Endothelial cell of umbilical vein (primary cell): ENCODE data around the gene RYR3. TPM values are rescaled to one million over a fixed set of nuclear protein-coding genes. Genes with fewer than 3 reads are reported as not detected.

ENCODE experiments used
- BruUV-seq: library from RNA; stranded (reverse); fragments of 400-500 nt; replicated peaks from 2 replicates; lab custom pipeline; 2021; lab: Mats Ljungman, UMichigan
- CTCF ChIA-PET: fragments of 300-600, 350-600 bp; sonication (Branson Sonifier 250); formaldehyde crosslinking; loops from one replicate; lab custom pipeline; 2021; ENCODE audit warnings: antibody characterized with exemption, inconsistent platforms; lab: Charles Lee
- POLR2A ChIA-PET: fragments of 300-600, 350-600 bp; sonication (Branson Sonifier 250); formaldehyde crosslinking; loops from one replicate; lab custom pipeline; 2021; ENCODE audit warnings: antibody characterized with exemption, inconsistent platforms; lab: Charles Lee
- DNase-seq: peaks from one replicate; pipeline ENCODE4 v3.0.0-alpha.2; 2011; ENCODE audit warnings: low read depth, low spot score
- FAIRE-seq: peaks from 2 replicates; lab custom pipeline; 2011; peaks lifted over from hg19 to GRCh38; lab: Jason Lieb, UNC
- H2AFZ ChIP-seq: 2 replicates; pipeline ENCODE4 v1.6.0; 2012; ENCODE audit warnings: low read depth, low read length, control low read depth, inconsistent platforms
- H3K27ac ChIP-seq: 2 replicates; pipeline ENCODE4 v1.5.1; 2011; ENCODE audit warnings: low read depth, mild to moderate bottlenecking, control low read depth, low read length, moderate library complexity; ENCODE audit not compliant: insufficient read depth
- H3K27me3 ChIP-seq, 2 experiments: 2 replicates each; pipeline versions ENCODE4 v1.6.0 to v1.6.1; 2011; ENCODE audit warnings: low read length in 2 of 2, mixed read lengths in 1 of 2; ENCODE audit not compliant: control insufficient read depth in 2 of 2, insufficient read depth in 2 of 2
- H3K36me3 ChIP-seq, 2 experiments: 2 replicates in 1 of 2; 3 replicates in 1 of 2; pipeline ENCODE4 v1.5.1; 2011; ENCODE audit warnings: low read length in 2 of 2, mild to moderate bottlenecking in 1 of 2, moderate library complexity in 1 of 2; ENCODE audit not compliant: control insufficient read depth in 2 of 2, insufficient read depth in 2 of 2; ENCODE audit errors: extremely low read depth in 1 of 2
- H3K4me1 ChIP-seq: 3 replicates; pipeline ENCODE4 v1.5.1; 2011; ENCODE audit warnings: mild to moderate bottlenecking, low read length; ENCODE audit not compliant: control insufficient read depth, insufficient read depth; ENCODE audit errors: extremely low read depth
- H3K4me2 ChIP-seq: 2 replicates; pipeline ENCODE4 v1.6.1; 2011; ENCODE audit warnings: low read length, control low read depth, mixed read lengths; ENCODE audit not compliant: insufficient read depth
- H3K4me3 ChIP-seq, 3 experiments: fragments of 200-600 bp in 1 of 3; sonication (generic), shearing (Covaris generic) in 1 of 3; replicated peaks in 1 of 3; 2 replicates each; pipeline ENCODE4 v1.5.1; 2011 to 2016; ENCODE audit warnings: control low read depth in 3 of 3, low read length in 3 of 3, mild to moderate bottlenecking in 2 of 3, inconsistent platforms in 1 of 3, low read depth in 1 of 3, moderate library complexity in 1 of 3; ENCODE audit not compliant: insufficient read depth in 1 of 3
- H3K79me2 ChIP-seq: 2 replicates; pipeline ENCODE4 v1.6.0; 2012; ENCODE audit warnings: low read length, inconsistent platforms; ENCODE audit not compliant: control insufficient read depth, insufficient read depth
- H3K9ac ChIP-seq: replicated peaks from 2 replicates; pipeline ENCODE3; 2011; ENCODE audit warnings: low read length, control low read depth; ENCODE audit not compliant: insufficient read depth; ENCODE audit errors: extremely low read depth
- H3K9me1 ChIP-seq: replicated peaks from 3 replicates; pipeline ENCODE4 v1.6.0; 2011; ENCODE audit warnings: mild to moderate bottlenecking, low read length; ENCODE audit not compliant: control insufficient read depth, insufficient read depth; ENCODE audit errors: extremely low read depth
- H3K9me3 ChIP-seq: replicated peaks from 2 replicates; pipeline ENCODE4 v1.5.1; 2012; ENCODE audit warnings: low read length, inconsistent platforms; ENCODE audit not compliant: control insufficient read depth, insufficient read depth
- H4K20me1 ChIP-seq: replicated peaks from 2 replicates; pipeline ENCODE3; 2011; ENCODE audit warnings: mild to moderate bottlenecking, low read length; ENCODE audit not compliant: control insufficient read depth, insufficient read depth; ENCODE audit errors: extremely low read depth
- CTCF ChIP-seq, 2 donors: IDR thresholded peaks; 1 replicate in 1 of 2; 2 replicates in 1 of 2; pipeline ENCODE4 v1.5.1; 2011; ENCODE audit warnings: low read length in 2 of 2, mild to moderate bottlenecking in 2 of 2, moderate library complexity in 2 of 2, control low read depth in 1 of 2, inconsistent platforms in 1 of 2, low read depth in 1 of 2; ENCODE audit not compliant: insufficient read depth in 1 of 2; ENCODE audit errors: extremely low read depth in 1 of 2
- EZH2 ChIP-seq: IDR thresholded peaks from 2 replicates; pipeline ENCODE4 v1.6.1; 2012; ENCODE audit warnings: borderline replicate concordance, low read depth, mild to moderate bottlenecking, moderate library complexity, low read length, inconsistent platforms; ENCODE audit not compliant: severe bottlenecking
- FOS ChIP-seq: IDR thresholded peaks from 2 replicates; pipeline ENCODE4 v1.6.1; 2011; ENCODE audit warnings: mild to moderate bottlenecking, low read length, moderate library complexity, borderline replicate concordance; ENCODE audit not compliant: insufficient read depth
- GATA2 ChIP-seq: IDR thresholded peaks from 2 replicates; pipeline ENCODE4 v1.7.0; 2011; ENCODE audit warnings: low read depth, mild to moderate bottlenecking, moderate library complexity, mixed read lengths, low read length; ENCODE audit not compliant: insufficient read length, insufficient read depth
- JUN ChIP-seq: IDR thresholded peaks from 2 replicates; pipeline ENCODE4 v1.6.1; 2011; ENCODE audit warnings: borderline replicate concordance, low read depth; ENCODE audit not compliant: insufficient read length, insufficient read depth
- MAX ChIP-seq: IDR thresholded peaks from 2 replicates; pipeline ENCODE4 v1.6.1; 2011; ENCODE audit not compliant: insufficient read depth, insufficient read length
- MYC ChIP-seq: IDR thresholded peaks from one replicate; pipeline ENCODE4 v1.6.1; 2011; ENCODE audit warnings: mild to moderate bottlenecking, low read depth, low read length
- POLR2A ChIP-seq: IDR thresholded peaks from 2 replicates; pipeline ENCODE4 v1.6.1; 2012; ENCODE audit warnings: low read depth, mild to moderate bottlenecking, control low read depth, low read length
- POLR2AphosphoS5 ChIP-seq: IDR thresholded peaks from 2 replicates; pipeline ENCODE4 v1.6.1; 2012; ENCODE audit warnings: low read depth, mild to moderate bottlenecking, control low read depth, low read length, moderate library complexity; ENCODE audit not compliant: insufficient read depth
- dilution Hi-C: fragments of 300-500 bp; cut with MboI; formaldehyde crosslinking; loops from one replicate; pipeline ENCODE4 v1.15.0; 2019; ENCODE audit warnings: low sequenced_read_pairs; ENCODE audit not compliant: extremely low pct_ligation_motif_present
- intact Hi-C: fragments of 100-400 bp; cut with micrococcal nuclease; formaldehyde crosslinking; loops from one replicate; pipeline ENCODE4 v1.10.0; 2022
- polyA plus RNA-seq, 4 experiments: library from polyadenylated mRNA; depleted of rRNA in 3 of 4; stranded (reverse) in 3 of 4; unstranded in 1 of 4; fragments of >200 nt; gene quantifications; 2 replicates each; pipeline versions ENCODE4 v1.2.1 to v1.2.3, GENCODE V29; 2011 to 2012; ENCODE audit warnings: missing spikeins in 1 of 4
- total RNA-seq: library from RNA; stranded (reverse); gene quantifications from 2 replicates; pipeline ENCODE4 v1.2.3, GENCODE V29; 2021

RYR3 gene
- total and polyA plus RNA-seq, 2 donors (not counting 3 experiments of a cell fraction or from before 2014, with no cell fraction given), result not detected

DNA sequence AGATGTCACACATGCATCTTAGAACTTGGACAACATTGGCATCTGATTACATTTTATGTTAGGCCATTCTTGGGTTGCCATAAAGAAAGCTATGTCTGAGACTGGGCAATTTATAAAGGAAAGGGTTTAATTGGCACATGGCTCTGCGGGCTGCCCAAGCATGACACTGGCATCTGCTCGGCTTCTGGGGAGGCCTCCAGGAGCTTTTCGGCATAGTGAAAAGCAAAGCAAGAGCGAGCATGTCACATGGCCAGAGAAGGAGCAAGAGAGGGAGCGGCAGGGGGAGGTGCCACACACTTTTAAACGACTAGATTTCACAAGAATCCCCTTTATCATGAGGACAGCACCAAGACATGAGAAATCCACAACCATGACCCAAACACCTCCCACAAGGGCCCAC is 11.3 kb downstream of the RYR3 start:
- no peak overlapping the region for H3K4me2 ChIP-seq
- H2AFZ ChIP-seq, result no peak overlapping the region
- ChIA-PET CTCF (no interaction called here), POLR2A (no interaction called here)
- no peak overlapping the region for H3K27ac ChIP-seq
- H3K9me3 ChIP-seq, result no peaks in the 10 kb centered on the region
- no peaks in the 10 kb centered on the region for H3K79me2 ChIP-seq
- dilution Hi-C loops, result no loop called here
- H3K4me3 ChIP-seq, result no peak overlapping the region
- intact Hi-C loops, result no loop called here
- TF ChIP-seq EZH2, result no peak
- TF ChIP-seq FOS, result no peak
- TF ChIP-seq POLR2A, result no peak
- no peak for TF ChIP-seq MYC
- no peak for TF ChIP-seq CTCF (IDR thresholded peaks at IDR 0.05; ENCODE audit: extremely low read depth in 1 of 2, insufficient read depth in 1 of 2, low read depth in 1 of 2, low read length in 2 of 2)
- no peak for TF ChIP-seq POLR2AphosphoS5
- TF ChIP-seq JUN, result no peak
- TF ChIP-seq GATA2, result no peak
- TF ChIP-seq MAX, result no peak
- BruUV-seq, result no TSS peak
- DNase-seq, result no peak
- H3K9ac ChIP-seq, result no peak overlapping the region
- no peaks in the 10 kb centered on the region for H3K4me1 ChIP-seq
- H3K9me1 ChIP-seq, result no peaks in the 10 kb centered on the region
- no peaks in the 10 kb centered on the region for H3K27me3 ChIP-seq
- FAIRE-seq, result no peak
- H3K36me3 ChIP-seq, result no peaks in the 10 kb centered on the region
- no peaks in the 10 kb centered on the region for H4K20me1 ChIP-seq
